Amniotic epithelial cell (primary cell): ENCODE data around the gene LMTK3.

ENCODE experiments used
- DNase-seq: peaks from one replicate; pipeline ENCODE4 v3.0.0-alpha.2; 2010; ENCODE audit warnings: low read depth

The LMTK3 gene

DNA sequence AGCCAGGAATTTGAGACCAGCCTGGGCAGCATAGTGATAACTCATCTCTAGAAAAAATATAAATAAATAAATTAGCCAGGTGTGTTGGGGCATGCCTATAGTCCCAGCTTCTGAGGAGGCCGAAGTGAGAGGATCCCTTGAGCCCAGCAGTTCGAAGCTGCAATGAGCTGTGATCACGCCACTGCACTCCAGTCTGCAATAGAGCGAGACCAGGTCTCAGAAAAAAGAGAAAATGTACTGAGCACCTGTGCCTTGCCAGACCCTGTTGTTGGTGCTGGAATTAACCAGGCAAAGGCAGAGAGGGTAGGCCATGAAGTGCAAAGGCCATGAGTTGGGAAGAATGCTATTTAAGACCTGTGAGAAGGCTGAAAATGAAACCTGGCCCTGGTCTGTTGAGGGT is 39.8 kb downstream of the LMTK3 start:
- DNase-seq = no peak

GRCh38 chr19:48470856-48471255 is 40.8 kb downstream of the LMTK3 start:
- no peak for DNase-seq

GRCh38 chr19:48469934-48470680 is 41.5 kb downstream of the LMTK3 start:
- no peak for DNase-seq

GRCh38 chr19:48469289-48469881 is 42.2 kb downstream of the LMTK3 start, which contains the start of gene CYTH2:
TSS of gene CYTH2 (plus strand) at chr19:48469369. CDS start at chr19:48469508, 139 bp downstream.
- peak; percentile 69 for DNase-seq

DNA sequence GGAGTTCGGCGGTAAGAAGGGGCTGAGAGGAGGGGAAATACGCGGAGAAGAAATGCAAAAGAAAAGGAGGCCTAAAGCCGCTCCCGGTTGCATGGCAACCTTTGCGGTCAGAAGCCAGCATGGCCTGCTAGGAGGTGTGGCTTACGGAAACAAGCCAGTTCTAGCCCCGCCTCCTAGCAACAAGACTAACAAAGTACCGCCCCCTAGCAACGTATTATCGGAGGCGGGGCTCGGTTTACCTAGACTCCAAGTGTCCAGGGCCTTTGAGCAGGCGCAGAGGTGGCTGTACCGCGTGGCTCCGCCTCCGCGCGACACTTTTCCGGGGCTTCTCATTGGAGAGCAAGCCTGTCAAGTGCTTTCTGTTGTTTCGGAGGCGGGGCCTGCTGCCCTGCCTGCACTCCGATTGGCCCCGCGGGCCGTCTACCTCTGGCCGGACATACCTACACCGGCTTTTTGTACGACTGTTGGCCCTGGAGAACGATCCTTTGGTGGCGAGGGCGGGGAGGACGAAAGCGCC is 42.8 kb downstream of the LMTK3 start:
- peak; percentile 100 for DNase-seq

GRCh38 chr19:48466561-48467325 is 44.9 kb downstream of the LMTK3 start:
- DNase-seq = peak; percentile 55

DNA sequence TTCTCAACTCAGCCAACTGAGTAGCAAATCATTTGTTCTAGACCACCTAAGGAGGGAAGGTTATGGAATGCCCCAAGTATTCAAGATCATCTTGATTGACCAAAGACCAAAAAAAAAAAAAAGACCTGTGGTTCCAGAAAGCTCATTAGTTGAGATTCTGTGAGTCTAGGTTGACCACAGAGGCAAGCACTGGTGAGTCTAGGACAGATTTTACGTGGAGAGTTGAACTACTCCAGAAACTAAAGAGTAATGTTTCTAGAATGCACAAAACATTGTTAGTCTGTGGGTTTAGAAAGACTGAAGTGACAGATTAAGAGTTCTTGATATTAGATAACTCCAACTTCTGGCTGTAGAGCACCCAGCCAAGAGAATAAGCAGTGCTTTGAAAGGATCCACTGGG is 46.4 kb downstream of the LMTK3 start:
- DNase-seq = no peak

- DNase-seq = peak; percentile 24
These were observed 49.5 kb downstream of the LMTK3 start for GRCh38 chr19:48461982-48462655.

- DNase-seq = no peak
These were observed 50.0 kb downstream of the LMTK3 start for GRCh38 chr19:48461651-48461981.

GRCh38 chr19:48458016-48458415 is 53.6 kb downstream of the LMTK3 start:
- peak; percentile 71 for DNase-seq

GRCh38 chr19:48456864-48457263 is 54.8 kb downstream of the LMTK3 start:
- DNase-seq = no peak

- no peak for DNase-seq
These were observed 55.6 kb downstream of the LMTK3 start for GRCh38 chr19:48455908-48456562.

- DNase-seq = no peak
These were observed 56.3 kb downstream of the LMTK3 start, which contains the start of gene KCNJ14 for GRCh38 chr19:48455171-48455907. TSS of gene KCNJ14 (plus strand) at chr19:48455574. CDS start at chr19:48461725, 6,151 bp downstream.

DNA sequence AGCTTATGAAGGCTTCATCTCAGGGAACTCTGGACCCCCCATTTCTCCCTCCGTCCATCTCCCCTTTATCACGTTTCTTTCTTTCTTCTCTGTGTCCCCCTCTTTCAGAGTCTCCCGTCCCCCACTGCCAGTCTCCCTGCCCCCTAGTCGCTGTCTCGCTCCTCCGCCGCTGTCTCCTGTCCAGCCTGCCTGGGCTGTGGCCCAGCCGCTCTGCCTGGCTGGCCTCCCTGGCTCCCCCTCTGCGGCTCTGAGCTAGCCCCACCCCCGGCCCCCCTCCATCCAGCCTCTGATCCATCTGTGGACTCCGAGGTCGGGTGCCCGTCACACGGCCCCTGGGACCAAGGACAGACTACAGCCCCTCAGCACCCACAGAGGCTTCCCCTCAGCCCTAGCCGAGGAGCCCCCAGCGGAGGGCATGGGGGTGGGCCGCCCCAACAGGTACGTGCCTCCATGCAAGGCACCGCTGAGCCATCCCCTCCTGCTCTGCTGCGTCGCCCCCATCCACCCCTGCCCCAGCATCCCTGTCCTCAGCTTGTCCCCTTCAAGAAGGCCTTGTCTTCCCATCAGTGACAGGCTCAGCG is 57.4 kb downstream of the LMTK3 start:
- DNase-seq = no peak

- no peak for DNase-seq
These were observed 59.1 kb downstream of the LMTK3 start for GRCh38 chr19:48452289-48453190.

- DNase-seq = no peak
These were observed 60.0 kb downstream of the LMTK3 start for GRCh38 chr19:48451624-48452023.

DNA sequence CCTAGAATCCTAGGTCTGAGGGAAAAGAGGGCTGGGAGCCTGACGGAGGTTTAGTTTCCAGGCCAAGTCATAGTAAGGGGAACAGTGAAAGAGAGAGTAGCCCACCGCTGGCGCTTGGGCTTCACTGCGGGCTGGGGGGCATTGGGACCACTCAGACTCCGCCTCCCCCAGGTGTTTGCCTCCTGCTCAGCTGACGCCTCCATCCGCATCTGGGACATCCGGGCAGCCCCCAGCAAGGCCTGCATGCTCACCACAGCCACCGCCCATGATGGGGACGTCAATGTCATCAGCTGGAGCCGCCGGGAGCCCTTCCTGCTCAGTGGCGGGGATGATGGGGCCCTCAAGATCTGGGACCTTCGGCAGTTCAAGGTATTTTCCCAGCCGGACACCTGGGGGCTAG is 60.8 kb downstream of the LMTK3 start:
- no peak for DNase-seq

- DNase-seq = no peak
These were observed 61.2 kb downstream of the LMTK3 start for GRCh38 chr19:48450441-48450840.

GRCh38 chr19:48448563-48448962 is 63.1 kb downstream of the LMTK3 start:
- DNase-seq = no peak
